Inferior parietal cortex (tissue), 1 donor: ENCODE data around the gene KRTAP23-1.

Experiments used
- DNase-seq: peaks from one replicate; pipeline ENCODE4 v3.0.0-alpha.2; 2016; ENCODE audit errors: extremely low spot score

KRTAP23-1 gene, protein sequence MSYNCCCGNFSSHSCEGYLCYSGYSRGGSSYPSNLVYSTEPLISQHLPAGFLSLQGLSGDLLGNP

DNA sequence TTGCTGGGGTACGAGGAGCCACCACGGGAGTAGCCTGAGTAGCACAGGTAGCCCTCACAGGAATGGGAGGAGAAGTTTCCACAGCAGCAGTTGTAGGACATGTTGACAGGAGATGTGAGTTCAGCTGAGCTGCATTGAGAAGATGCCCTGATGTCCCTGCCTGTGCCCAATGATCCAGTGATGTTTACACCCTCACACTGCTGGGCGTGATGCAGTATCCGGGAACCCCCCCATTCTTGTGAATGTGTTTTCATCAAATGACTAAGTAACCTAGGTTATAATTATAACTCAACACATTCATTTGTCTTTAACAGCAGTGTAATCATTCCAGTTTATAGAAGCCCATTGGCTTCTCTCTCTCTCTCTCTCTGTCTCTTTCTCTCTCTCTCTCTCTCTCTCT is at the start of gene KRTAP23-1:
Gene KRTAP23-1, minus strand, starts transcription at position 101 of the 400 bp plus-strand sequence. Its CDS starts 0 bp downstream, at position 101.
- no peak for DNase-seq

DNA sequence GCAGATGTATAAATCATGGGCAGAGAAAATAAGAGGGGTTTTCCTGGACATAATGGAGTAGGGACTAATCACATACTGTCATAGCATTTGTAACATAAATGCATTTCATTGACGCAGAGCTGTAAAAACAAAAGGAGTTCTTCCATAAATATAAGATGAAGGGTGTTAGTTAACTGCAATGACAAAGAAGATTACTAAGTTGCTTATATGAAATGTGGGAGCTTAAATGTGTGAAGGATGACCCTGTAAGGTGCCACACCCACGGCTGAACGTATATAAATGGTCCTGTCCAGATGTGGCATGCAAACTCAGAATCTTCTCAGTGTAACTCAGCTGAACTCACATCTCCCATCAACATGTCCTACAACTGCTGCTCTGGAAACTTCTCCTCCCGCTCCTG is 47.3 kb upstream of the KRTAP23-1 start, which contains the start of gene KRTAP13-1:
Gene KRTAP13-1, plus strand, starts transcription at position 301 of the 400 bp plus-strand sequence. Its CDS starts 56 bp downstream, at position 357.
- DNase-seq: no peak

DNA sequence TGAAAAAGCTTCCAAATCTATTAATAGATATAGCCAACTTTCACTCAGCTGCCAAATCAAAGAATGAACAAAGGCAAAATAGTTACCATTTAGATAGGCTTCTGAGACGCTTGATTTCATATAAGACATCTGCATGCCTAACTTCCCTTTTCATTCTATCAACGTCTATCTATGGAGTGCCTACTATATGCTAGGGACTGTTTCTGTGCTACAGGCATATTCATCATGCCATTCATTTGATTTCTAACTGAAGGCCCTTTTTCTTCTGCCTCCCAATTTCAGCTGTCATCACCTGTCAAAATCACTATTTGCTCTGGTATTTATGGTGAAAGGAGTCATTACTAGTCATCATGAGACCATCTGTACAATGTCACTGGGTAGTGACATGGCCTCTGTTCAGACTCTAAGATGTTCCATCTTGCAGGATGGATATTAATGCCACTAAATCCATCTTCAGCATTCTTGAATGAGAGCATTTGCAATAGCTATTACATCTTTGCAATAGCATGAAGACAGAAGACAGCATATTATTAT is 43.2 kb upstream of the KRTAP23-1 start:
- DNase-seq: no peak

DNA sequence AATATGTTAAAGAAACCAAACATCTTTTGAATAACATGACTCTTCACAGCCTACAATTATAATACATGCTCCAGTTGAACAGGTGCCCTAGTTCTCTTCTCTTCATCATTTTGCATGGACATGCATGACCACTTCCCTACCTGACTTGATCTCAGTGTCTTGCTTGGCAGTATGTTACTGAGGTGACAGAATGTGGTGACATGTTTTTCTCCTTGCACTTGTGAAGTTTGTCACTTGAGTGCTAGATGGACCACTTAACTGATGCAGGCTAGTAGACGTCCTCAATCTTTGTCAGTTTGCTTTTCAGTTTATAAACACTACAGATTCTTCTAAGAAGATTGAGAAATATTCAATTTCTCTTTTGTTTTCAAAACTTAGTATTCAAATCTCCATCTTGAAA is 33.8 kb upstream of the KRTAP23-1 start:
- DNase-seq: no peak

DNA sequence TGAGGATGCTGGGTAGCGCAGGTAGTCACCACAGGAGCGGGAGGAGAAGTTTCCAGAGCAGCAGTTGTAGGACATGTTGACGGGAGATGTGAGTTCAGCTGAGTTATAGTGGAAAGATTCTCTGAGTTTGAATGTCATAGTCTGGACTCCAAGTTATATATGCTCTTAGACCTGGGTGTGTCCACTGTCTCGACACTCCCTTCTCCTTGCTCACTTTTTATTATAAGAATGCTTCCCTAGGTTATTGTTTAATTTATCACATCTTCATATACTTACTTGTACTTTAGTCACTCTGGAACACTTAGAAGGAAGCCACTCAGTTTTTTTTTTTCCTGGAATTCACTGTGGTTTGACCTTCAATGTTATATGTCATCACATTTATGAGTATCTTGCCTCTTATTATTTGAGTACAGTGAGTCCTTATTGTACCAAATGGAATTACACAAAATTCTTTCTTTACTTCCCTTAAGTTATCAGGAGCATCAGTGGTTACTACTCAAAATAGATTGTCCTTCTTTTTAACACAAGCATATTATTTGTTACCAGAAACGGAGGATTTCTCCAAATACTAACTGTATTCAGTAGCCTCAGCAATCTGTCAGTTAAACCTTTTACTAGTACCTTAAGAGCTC is 23.8 kb upstream of the KRTAP23-1 start, which contains the start of gene KRTAP13-2:
Gene KRTAP13-2, minus strand, starts transcription at position 133 of the 632 bp plus-strand sequence. Its CDS starts 58 bp downstream, at position 75.
- DNase-seq: no peak

DNA sequence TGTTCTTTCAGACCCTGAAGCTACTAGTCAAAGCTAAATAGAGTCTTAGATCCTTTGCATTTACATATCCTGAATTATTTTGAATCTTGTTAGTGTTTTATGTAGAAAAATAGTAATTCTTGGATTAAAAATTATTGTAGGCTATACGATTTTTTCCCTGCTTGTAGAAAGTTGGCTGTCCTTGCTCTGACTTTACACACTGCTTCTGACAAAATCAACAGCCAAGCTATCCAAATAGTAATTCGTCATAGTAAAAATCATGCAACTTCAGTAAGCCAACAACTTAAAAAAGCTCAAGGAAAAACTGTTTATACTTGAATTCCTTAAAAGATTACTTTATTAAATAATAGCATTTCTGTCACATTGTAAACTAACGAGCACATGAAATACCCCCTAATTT is 7.5 kb upstream of the KRTAP23-1 start:
- no peak for DNase-seq

DNA sequence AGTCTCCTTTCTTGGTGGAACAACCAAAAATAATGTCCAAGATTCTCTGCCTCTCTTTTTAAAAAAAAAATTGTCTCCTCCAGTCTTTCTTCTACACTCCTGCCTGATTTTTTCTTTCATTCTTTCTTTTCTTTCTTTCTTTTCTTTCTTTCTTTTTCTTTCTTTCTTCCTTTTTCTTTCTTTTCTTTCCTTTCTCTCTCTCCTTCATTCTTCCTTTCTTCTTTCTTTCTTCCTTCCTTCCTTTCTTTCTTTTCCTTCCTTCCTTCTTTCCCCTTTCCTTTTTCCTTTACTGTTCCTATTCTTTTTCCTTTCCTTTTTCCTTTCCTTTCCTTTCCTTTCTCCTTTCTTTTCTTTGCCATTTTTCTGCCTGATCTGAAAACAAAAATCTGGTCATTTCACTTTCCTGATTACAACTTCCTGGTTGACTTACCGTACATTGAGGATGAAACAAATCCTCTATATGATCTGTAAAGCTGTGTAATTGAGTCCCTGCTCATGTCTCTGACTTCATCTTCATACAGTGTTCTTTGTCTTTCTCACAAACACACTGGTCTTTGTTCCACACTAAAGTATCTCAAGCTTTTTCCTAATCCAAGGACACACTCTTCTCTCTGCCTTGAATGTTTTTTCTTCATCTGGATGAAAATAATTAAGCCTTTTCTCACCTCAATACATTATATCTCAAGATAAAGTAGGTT is 6.1 kb upstream of the KRTAP23-1 start:
- no peak for DNase-seq

DNA sequence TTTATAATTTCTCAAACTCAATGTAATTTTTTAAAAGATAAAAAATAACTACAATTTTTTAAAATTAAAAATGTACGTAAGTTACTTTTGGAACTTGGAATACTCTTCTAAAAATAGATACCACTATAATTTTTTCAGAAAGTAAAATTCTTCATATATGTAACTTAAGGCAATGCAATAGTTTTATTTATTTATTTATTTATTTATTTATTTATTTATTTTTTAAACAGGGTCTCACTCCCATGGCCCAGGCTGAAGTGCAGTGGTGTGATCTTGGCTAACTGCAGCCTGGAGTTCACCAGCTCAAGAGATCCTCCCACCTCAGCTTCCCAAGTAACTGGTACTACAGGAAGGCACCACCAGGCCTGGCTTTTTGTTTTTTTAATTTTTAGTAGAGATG is 3.1 kb upstream of the KRTAP23-1 start:
- no peak for DNase-seq

DNA sequence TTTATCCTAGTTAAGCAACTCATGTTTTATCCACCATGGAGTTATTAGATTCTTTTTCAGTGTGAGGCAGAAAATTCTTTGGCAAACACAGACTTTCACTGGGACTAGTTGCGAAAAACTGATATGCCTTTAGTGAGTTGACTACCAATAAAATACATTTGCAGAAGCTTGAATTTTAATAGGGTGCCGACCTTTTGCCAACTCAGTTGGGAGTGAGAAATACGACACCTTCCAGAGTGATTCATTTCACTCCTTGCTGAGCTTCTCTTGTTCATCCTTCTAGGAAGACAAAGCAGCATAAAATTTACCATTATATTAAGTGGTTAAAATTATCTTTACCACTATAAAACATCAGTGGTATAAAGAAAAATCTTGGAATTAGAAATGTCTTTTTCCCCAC is 1.2 kb upstream of the KRTAP23-1 start:
- no peak for DNase-seq

DNA sequence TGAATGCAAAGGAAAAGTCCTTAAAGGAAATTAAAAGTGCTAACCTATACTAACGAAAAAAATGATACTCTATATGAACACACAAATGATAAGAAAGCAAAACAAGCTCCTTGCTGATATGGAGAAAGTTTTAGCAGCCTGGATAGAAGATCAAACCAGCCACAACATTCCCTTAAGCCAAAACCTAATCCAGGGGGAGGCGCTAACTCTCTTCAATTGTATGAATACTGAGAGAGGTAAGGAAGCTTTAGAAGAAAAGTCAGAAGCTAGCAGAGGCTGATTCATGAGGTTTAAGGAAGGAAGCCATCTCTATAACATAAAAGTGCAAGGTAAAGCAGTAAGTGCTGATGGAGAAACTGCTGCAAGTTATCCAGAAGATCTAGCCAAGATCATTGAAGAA is 3.4 kb downstream of the KRTAP23-1 start:
- no peak for DNase-seq

DNA sequence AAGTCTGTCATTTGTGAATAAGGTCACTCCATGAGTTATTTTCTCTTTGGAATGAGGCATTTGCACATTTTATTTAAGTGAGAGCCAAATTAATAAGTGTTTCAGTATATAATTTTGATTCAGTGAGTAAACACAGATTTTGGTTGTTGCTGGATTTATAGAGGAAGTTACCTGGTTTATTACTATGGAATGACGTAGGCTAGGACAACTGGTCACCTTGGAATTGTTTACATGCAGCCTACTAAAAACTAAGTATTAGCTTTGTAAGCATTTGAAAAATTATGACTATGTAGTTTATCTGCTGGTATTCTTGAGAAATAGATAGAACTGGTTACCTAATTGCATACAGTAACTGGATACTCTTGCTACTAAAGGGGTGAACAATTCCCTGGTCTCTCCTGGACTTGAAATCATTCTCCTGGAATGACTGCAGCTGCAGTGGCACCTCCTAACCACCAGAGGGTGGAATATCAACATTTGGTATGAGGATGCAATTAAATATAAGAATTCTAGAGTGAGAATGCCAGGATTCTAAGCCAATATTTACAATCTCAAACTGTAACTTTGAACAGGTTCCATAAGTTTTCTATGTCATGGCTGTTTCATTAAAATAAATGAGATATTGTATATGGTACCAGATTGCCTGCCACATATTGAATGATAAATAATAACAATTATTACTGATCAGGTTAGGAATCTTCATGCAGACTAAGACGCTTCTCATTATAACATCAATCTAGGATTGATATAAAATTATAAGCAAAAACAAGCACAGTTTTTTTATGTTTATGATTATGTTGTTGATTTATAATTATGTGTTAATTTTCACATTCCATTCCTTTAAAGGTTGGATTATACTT is 7.5 kb downstream of the KRTAP23-1 start:
- DNase-seq: peak; percentile 53

DNA sequence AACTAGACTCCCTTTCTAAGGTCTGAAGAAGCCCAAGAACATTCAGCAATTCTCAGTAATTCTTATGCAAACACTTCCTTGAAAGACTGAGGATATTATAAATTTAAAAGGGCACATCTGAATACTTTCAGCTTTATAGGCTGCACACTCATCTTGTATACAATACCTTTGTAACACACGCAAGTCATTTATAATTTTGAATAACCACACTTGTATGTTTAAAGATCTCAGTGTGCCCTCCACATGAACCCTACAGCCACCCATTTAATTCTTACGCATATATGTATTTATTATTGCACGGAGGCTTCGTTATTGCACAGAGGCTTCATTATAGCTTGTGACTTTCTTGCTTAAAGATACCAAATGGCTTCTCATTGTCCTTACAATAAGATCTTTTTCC is 9.7 kb downstream of the KRTAP23-1 start:
- no peak for DNase-seq

DNA sequence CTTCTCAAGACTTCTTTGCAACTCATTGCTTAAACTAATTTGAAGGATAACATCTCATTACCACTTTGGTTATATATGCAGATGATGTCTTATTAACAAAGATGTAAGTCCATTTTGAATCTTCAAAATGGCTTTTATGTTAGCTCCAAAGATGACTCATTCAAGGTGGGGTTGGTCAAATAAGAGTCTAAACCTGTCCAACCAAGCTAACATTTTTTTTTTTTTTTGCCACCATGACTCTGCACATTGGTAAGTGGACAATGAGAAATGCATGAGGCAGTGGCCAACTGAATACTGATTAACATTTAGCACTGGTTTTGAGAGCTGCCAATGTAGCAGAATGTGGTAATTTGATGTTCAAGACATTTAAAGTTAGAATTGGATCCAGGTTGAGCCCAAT is 10.6 kb downstream of the KRTAP23-1 start:
- DNase-seq: no peak

DNA sequence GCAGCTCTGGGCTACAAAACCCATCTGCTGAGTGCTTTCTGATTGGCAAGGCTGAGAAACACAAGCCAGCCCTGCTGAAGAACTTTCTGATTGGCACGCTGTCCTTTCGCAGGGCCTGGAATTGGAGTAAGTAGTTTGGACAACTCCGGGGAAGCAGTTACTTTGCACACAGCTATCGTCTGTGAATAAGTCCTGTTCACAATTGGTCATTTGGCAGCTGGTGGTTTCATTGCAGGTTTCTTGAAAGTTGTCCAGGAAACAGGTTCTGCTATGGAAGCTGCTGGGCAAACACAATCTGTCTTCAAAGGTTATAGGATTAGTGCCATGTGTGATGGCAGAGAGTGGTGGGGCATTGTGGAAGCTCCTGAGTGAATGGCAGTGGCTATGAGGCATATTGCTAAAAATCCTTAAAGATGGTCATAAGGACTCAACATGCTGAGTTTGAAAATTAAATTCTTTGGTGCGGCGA is 11.1 kb downstream of the KRTAP23-1 start, which contains the start of gene KRTAP27-1:
Gene KRTAP27-1, minus strand, starts transcription at position 419 of the 469 bp plus-strand sequence. Its CDS starts 26 bp downstream, at position 393.
- no peak for DNase-seq

DNA sequence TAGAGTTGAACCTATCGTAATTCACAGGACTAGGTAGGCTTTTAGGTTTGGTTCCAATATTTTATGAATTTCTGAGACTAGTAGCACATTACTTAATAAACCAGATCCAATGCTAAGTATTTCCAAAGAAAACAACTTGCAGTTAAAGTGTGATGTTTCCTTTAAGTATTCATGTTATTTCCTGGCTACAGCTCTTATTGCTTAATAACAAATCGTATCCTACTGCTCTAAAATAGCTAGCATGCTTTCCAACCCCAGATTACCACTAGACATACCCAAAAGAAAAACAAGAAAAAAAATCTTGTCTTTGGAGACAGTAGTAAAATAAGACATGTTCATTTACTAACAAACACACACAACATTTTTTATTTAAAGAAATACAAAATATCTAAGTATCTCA is 11.8 kb downstream of the KRTAP23-1 start:
- DNase-seq: no peak

DNA sequence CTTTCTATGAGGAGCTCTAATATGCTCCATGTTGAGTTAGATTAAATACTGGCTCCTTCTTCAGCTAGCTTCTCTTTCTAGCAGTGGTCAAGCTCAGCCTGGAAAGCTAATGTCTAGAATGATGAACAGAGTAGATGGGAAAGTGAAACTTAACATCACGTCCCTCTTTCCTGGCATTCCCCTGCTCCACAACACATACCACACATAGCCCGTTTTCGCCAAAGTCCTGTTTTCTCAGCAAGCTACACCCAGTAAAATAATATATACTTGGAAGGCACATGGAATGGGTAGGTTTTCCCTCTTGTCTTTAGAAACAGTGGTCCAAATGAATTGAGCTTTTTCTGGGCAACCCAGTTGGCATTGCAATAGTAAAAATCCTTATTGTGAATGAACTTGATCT is 14.7 kb downstream of the KRTAP23-1 start:
- no peak for DNase-seq

DNA sequence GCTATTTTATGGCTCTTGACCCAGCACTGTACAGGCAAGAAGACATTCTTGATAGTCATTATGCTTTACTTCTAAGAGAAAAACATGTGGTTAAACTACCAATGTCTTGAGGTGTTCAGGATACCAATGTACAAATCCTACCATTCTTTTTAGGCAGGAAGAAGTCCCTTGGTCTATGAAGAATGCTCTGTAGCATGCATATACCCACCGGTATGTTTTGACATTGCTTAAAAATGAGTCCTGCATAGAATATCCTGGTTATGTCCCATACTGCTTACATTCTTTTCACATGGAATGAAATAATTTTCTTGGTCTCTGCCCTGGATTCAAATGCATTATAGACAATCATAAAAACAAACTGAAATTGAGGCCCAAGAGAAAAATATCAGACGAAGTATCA is 15.7 kb downstream of the KRTAP23-1 start:
- DNase-seq: no peak

DNA sequence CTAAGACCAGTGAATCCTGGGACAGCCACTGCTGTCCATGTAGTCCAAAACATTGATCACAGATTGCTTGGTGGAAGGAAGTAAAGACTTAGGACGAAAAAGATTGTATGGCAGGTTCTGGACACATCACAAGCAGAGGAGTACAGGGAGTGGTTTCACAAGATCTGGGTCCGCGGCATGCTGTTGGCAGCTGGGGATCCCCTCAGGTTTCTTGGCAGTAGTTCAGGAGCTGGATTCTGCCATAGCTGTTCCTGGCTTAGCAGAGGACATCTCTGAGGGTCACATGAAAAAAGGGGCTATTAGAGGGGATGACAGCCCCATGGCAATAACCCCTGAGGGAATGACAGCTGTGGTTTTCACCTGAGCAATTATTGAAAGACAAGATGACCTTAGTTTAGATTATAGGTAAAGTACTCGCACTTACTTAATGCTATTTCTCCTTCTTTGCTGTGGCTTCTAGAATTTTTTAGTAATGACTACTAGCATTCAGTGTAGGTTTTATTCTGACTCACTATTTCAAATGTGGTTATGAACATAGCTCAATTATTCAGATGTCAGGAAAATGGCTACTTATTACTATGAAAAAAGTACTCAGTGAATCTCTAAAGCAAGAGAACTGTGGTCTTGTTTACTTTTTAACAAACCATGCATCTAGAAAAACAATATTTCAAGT is 19.1 kb downstream of the KRTAP23-1 start:
- no peak for DNase-seq

DNA sequence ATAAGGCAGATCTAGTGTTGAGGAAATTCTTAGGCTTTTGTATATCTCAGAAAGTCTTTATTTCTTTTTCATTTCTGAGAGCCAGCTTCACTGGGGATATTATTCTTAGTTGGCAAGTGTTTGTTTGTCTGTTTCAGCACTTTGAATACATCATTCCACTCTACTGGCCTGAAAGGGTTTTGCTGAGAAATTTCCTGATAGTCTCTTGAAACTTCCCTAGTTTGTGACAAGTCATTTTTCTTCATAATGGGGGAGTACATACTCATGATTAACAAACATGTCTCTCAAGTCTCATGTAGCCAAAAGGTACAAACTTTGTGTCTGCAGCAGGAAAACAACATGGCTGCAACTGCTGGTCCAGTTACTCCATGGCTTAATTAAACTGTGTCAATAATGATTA is 22.0 kb downstream of the KRTAP23-1 start:
- no peak for DNase-seq

DNA sequence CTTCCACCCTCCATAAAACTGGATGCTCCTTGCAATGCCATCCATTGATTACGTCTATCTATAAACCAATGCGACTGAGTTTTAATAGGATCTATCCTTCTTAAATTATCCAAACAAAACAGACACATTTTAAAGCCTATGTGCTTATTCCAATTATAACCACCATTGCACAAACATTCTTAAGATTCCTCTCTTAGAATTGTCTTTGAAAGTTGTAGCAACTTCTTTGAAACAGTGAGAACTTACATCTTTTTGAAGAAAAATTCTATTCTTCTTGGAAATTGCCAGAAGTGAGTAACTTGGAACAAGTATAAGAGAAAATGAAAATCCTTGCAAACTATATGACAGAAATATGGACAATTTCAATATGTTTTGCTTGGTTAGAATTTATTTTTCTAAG is 28.2 kb downstream of the KRTAP23-1 start, which contains the start of gene KRTAP26-1:
Gene KRTAP26-1, minus strand, starts transcription at position 101 of the 400 bp plus-strand sequence. CDS start 280 bp downstream, outside the sequence.
- DNase-seq: no peak

DNA sequence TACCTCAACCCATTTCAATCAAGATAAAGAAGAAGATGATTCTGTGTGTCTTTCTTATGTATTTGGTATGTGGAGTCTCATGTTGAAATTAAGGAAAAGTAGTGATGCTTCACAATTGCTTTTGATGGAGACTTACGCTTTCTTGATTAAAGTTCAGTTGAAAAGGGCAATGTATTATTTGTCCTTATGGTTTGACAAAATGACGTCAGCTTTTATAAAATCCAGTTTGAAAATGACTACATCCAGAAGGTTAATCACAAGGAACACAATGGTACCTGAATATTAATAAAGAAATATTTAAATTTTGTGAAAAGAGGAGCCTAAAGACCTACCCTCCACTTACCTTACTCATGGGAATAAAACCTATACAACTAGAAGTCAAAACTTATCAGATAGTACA is 32.7 kb downstream of the KRTAP23-1 start:
- no peak for DNase-seq
